Dermis blood vessel endothelial cell (primary cell): ENCODE data around the gene CEACAM21. TPM values are rescaled to one million over a fixed set of nuclear protein-coding genes. Genes with fewer than 3 reads are reported as not detected.

Experiments used
- DNase-seq: peaks from one replicate; pipeline ENCODE4 v3.0.0; 2010
- total RNA-seq: library from RNA; depleted of rRNA; stranded (reverse); fragments of >200 nt; gene quantifications from 2 replicates; pipeline ENCODE4 v1.2.3, GENCODE V29; 2014

The CEACAM21 gene
- 3.2 and 9.4 TPM in 2 replicates for total RNA-seq

- no peak for DNase-seq
Measured at GRCh38 chr19:41575998-41576397, at the start of gene CEACAM21. Gene CEACAM21 (plus strand): TSS chr19:41576166. CDS start chr19:41576275, 109 bp downstream.

- DNase-seq, result no peak
Measured at GRCh38 chr19:41527089-41527488, 48.9 kb upstream of the CEACAM21 start.

GRCh38 chr19:41528106-41528505 is 47.9 kb upstream of the CEACAM21 start:
- peak; percentile 15 for DNase-seq

- DNase-seq, result no peak
Measured at GRCh38 chr19:41529484-41530183, 46.3 kb upstream of the CEACAM21 start.

GRCh38 chr19:41530184-41530534 is 45.8 kb upstream of the CEACAM21 start:
- no peak for DNase-seq

GRCh38 chr19:41530761-41531301 is 45.1 kb upstream of the CEACAM21 start:
- peak; percentile 79 for DNase-seq

GRCh38 chr19:41531438-41532311 is 44.3 kb upstream of the CEACAM21 start:
- DNase-seq, result peak; percentile 99

- DNase-seq, result no peak
Measured at GRCh38 chr19:41532526-41532925, 43.4 kb upstream of the CEACAM21 start.

- DNase-seq, result no peak
Measured at GRCh38 chr19:41533671-41534215, 42.2 kb upstream of the CEACAM21 start.

GRCh38 chr19:41535029-41535622 is 40.8 kb upstream of the CEACAM21 start:
- peak; percentile 30 for DNase-seq

- peak; percentile 71 for DNase-seq
Measured at GRCh38 chr19:41537789-41538188, 38.2 kb upstream of the CEACAM21 start.

GRCh38 chr19:41540041-41540695 is 35.8 kb upstream of the CEACAM21 start:
- DNase-seq, result no peak

GRCh38 chr19:41541990-41542584 is 33.9 kb upstream of the CEACAM21 start:
- DNase-seq, result peak; percentile 84

- no peak for DNase-seq
Measured at GRCh38 chr19:41542622-41543021, 33.3 kb upstream of the CEACAM21 start.

GRCh38 chr19:41543582-41543981 is 32.4 kb upstream of the CEACAM21 start:
- DNase-seq, result no peak

GRCh38 chr19:41545547-41545946 is 30.4 kb upstream of the CEACAM21 start:
- DNase-seq, result no peak

- DNase-seq, result no peak
Measured at GRCh38 chr19:41546386-41546789, 29.6 kb upstream of the CEACAM21 start.

GRCh38 chr19:41546961-41547360 is 29.0 kb upstream of the CEACAM21 start:
- no peak for DNase-seq

- no peak for DNase-seq
Measured at GRCh38 chr19:41547569-41547968, 28.4 kb upstream of the CEACAM21 start.

- DNase-seq, result no peak
Measured at GRCh38 chr19:41548047-41548446, 27.9 kb upstream of the CEACAM21 start.

GRCh38 chr19:41548954-41549688 is 26.8 kb upstream of the CEACAM21 start:
- peak; percentile 97 for DNase-seq
